Renal pelvis (tissue), 4 donors: ENCODE data around the gene FRYL. TPM values are rescaled to one million over a fixed set of nuclear protein-coding genes. Genes with fewer than 3 reads are reported as not detected.
"Not testable (repeated sequence)": the region's sequence is repeated elsewhere in the genome, so short reads cannot be mapped to it uniquely, and the experiment has no call there.

Experiments
- DNase-seq: peaks from one replicate; pipeline ENCODE4 v3.0.0-alpha.2; 2013
- polyA plus RNA-seq, 3 donors: library from polyadenylated mRNA; unstranded; fragments of 120-200 nt; gene quantifications; one replicate each; pipeline ENCODE4 v1.2.1, GENCODE V29; 2013; ENCODE audit not compliant: insufficient read length in 3 of 3

Gene FRYL
- polyA plus RNA-seq, 3 donors = 40.4 to 47.4 (median 43.2) TPM

- no peak for DNase-seq
Observed at GRCh38 chr4:48748949-48749596, 31.0 kb downstream of the FRYL start.

DNA sequence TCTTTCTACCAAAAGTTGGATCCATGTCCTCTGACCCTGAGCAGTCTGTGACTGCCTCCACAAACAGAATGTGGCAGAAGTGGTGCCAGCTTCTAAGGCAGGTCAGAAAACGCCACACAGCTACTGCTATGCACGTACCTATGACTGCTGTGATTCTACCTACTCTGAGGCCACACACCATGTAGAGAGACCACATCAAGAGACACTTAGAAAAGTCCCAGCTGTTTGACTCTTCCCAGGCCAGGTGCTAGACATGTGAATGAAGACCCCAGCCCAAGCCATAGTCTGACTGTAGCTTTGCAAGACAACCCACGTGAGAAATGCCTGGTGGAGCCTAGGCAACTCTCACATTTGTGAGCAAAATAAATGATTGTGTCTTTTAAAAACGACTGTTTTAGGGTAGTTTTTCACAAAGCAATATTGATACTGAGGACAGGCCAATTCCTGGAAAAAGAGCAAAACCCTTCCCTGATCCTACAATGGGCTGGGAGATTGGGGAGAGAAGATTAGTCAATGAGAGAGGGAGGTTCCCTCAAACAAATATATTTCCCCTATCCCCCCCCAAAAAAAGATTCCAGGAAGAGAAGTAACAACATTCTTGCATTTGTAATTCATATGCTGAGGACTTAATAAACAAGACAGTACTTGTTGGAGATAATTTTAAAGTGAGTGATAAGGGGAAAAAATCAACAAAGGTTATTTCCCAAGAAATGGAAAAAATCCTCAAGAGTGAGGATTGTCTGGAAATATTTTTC lies 33.3 kb downstream of the FRYL start:
- DNase-seq = no peak

- DNase-seq = not testable (repeated sequence)
Observed at GRCh38 chr4:48745223-48745622, 34.9 kb downstream of the FRYL start.

- no peak for DNase-seq
Observed at GRCh38 chr4:48742412-48742811, 37.7 kb downstream of the FRYL start.

GRCh38 chr4:48739560-48740019 lies 40.5 kb downstream of the FRYL start:
- DNase-seq = no peak

DNA sequence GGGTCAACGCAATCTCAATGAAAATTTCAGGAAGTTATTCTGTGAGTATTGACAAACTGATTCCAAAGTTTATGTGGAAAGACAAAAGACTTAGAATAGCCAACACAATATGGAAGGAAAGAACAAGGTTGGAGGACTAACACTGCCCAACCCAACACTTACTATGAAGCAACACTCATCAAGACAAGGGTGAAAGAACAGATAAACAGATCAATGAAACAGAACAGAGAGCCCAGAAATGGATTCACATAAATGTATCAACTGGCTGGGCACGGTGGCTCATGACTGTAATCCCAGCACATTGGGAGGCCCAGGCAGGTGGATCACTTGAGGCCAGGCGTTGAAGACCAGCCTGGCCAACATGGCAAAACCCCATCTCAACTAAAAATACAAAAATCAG lies 41.2 kb downstream of the FRYL start:
- DNase-seq = no peak

GRCh38 chr4:48728906-48729496 lies 51.1 kb downstream of the FRYL start:
- not testable (repeated sequence) for DNase-seq

DNA sequence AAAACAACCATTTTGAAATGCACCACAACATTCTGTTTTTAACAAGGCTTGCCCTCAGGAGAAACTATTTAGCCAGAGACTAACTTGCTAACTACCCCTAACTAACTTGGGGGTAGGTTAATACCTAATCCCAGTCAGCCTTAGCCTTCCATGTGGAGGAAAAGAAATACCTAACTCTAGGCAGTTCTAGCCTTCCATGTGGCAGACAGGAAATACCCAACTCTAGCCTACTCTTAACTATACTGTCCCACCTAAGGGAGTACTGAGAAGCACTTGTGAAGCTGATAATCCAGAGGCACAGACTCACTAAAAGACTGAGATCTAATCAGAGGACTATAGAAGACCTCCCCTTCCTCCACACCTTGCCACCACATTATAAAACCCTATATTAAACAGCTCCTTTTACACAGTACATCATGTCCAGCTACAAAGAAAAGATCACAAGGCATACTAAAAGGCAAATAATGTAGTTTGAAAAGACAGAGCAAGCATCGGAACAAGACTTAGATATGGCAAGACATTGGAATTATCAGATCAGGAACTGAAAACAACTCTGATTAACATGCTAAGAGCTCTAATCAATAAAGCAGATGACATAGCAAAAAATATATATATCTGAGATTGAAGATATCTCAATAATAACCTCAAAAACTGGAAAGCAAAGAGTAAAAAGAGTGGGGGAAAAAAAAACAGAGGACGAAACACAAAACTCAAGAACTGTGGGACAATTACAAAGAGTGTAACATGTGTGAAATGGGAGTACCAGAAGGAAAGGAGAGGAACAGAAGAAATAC lies 52.2 kb downstream of the FRYL start:
- DNase-seq = no peak

DNA sequence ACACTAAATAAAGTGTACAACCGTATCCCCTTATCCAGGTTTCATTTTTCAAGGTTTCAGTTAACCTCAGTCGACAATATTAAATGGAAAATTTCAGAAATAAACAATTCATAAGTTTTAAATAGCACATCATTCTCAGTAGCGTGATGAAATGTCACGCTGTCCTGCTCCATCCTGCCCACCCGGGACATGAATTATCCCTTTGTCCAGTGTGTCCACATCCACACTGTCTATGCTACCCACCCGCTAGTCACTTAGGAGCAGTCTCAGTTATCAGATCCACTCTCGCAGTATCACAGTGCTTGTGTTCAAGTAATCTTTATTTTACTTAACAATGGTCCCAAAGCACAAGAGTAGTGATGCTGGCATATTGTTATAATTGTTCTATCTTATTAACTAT lies 54.7 kb downstream of the FRYL start:
- DNase-seq = no peak

DNA sequence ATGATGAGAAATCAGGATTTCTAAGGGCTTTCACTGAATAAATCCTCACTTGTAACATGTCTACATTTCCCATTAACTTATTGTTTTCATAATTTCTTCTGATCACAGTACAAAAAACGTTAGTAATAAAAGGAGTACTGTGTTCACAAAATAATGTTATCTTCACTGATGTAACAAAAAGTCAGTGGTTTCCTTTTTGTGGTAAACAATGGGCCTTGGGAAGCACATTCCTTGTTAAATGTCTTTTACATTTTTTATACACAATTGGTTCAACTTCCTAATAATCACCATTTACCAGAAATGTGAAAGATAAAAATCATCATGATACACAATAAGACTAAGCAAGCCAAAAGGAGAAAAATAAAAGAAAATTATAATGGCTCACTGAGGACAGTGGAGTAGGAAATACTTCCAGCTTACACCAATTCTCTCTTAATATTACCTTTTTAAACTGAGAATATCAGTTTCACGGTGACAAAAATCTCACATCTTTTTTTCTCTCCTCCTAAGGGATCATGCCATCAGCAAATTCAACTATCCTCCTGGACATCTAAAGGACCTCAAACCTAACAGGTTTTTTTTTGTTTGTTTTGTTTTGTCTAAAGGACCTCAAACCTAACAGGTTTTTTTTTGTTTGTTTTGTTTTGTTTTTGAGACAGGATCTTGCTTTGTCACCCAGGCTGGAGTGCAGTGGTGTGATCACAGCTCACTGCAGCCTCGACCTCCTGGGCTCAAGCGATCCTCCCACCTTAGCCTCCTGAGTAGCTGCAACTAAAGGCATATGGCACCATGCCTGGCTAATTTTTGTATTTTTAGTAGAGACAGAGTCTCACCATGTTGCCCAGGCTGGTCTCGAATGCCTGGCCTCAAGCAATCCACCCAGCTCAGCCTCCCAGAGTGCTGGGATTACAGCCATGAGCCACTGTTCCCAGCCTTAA lies 57.3 kb downstream of the FRYL start:
- DNase-seq = no peak

DNA sequence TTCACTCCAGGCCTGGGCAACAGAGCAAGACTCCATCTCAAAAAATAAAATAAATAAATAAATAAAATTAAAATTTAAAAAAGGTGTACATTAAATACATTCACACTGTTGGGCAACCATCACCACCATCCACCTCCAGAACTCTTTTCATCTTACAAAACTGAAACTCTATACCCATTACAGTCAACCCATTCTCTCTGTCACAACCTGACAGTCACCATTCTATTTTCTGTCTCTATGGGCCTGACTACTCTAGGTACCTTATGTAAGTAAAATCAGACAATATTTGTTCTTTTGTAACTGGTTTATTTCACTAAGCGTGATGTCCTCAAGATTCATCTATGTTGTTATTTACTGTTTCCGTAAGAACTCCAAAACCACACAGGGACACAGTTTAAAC lies 59.6 kb downstream of the FRYL start:
- DNase-seq = no peak

DNA sequence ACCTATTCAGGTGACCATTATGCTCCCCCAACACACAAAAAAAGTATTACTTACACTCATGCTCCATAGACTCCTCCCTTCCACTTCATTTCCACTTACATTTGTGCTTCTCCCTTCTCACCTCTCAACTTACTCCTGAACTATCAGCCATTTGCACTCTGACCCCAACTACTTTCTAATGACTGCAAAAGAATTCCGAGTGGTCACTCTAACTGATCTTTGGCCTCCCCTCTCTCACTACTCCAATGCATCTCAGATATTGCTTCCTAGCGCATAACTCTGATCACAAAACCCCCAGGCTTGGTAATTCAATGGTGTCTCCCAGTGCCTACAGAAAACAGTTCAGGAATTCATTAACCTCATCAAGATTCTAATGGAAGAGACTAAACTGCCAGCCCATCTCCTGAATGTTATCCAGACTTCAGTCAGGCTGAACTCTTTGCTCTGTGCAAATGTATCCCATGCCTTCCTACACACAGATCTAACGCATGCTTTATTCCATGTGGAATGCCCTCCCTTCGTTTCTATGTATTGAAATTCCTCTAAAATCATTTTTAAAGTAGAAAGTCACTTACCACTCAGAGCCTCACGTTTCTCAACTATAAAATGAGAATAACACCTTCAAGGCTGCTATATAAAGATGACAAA lies 61.1 kb downstream of the FRYL start:
- no peak for DNase-seq

DNA sequence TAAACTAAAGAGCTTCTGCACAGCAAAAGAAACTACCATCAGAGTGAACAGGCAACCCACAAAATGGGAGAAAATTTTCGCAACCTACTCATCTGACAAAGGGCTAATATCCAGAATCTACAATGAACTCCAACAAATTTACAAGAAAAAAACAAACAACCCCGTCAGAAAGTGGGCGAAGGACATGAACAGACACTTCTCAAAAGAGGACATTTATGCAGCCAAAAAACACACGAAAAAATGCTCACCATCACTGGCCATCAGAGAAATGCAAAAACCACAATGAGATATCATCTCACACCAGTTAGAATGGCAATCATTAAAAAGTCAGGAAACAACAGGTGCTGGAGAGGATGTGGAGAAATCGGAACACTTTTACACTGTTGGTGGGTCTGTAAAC lies 63.8 kb downstream of the FRYL start:
- not testable (repeated sequence) for DNase-seq

- DNase-seq = no peak
Observed at GRCh38 chr4:48710446-48711209, 69.5 kb downstream of the FRYL start.

GRCh38 chr4:48709901-48710300 lies 70.2 kb downstream of the FRYL start:
- no peak for DNase-seq

DNA sequence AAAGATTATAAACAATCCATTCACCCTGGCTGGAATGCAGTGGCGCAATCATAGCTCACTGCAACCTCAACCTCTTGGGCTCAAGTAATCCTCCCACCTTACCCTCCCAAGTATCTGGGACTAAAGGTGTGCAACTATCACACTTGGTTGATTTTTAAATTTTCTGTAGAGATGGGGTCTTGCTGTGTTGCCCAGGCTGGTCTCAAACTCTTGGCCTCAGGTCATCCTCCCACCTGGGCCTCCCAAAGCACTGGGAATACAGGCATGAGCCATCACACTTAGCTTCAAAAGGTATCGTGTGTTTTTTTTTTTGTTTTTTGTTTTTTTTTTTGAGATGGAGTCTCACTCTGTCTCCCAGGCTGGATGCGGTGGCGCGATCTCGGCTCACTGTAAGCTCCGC lies 71.5 kb downstream of the FRYL start:
- DNase-seq = no peak

GRCh38 chr4:48706736-48707135 lies 73.3 kb downstream of the FRYL start:
- DNase-seq = no peak

DNA sequence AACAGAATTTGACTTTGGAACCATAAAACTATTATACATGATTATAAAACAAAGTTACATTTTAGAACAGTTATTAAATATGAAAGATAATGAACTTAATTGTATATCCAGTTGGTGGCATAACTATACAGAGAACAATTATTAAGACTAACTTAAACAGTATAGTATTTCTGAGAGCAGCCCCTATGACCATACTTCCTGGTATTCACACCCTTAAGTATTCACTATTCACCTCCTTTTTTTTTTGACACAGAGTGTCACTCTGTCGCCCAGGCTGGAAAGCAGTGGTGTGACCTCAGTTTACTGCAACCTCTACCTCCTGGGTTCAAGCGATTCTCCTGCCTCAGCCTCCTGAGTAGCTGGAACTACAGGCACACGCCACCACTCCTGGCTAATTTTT lies 74.5 kb downstream of the FRYL start:
- DNase-seq = no peak

DNA sequence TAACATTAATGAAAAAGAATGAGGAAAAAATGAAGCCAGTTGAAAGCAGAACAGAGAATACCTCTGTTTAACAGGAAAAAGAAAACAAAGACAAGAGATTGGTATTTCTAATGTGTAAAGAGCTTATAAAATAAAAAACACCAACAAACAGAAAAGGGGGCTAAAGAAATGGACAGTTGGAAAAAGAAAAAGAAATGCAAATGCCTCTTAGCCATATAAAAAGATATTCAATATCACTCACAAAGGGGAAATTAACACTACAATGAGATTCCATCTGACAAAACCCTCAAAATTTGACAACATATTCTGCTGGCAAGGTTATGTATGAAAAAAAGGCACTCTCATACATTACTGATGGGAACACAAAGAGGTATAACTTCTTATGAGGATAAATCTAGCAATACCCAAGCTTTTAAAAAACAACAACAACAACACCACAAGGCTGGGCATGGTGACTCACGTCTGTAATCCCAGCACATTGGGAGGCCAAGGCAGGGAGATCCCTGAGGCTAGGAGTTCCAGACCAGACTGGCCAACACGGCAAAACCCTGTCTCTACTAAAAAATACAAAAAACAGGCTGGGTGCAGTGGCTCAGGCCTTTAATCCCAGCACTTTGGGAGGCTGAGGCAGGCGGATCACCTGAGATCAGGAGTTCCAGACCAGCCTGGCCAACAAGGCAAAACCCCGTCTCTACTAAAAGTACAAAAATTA lies 75.8 kb downstream of the FRYL start:
- DNase-seq = no peak
